AG04450 (cell line): ENCODE results near the gene RNF4. TPM values are rescaled to one million over a fixed set of nuclear protein-coding genes. Genes with fewer than 3 reads are reported as not detected.

ENCODE experiments used
- CTCF ChIA-PET: fragments of 300-600, 350-600 bp; formaldehyde crosslinking; extraction: SDS; loops from one replicate; lab custom pipeline; 2022; ENCODE audit warnings: antibody characterized with exemption, inconsistent platforms; lab: Charles Lee
- POLR2A ChIA-PET: fragments of 350-600 bp; formaldehyde crosslinking; extraction: SDS; loops from one replicate; lab custom pipeline; 2021; ENCODE audit warnings: antibody characterized with exemption, inconsistent platforms; lab: Yijun Ruan, JAX
- DNase-seq: peaks from one replicate; pipeline ENCODE4 v3.0.0-alpha.2; 2011; ENCODE audit warnings: low read depth, low spot score
- H3K27ac ChIP-seq: one replicate; pipeline ENCODE4 v1.5.1; 2012; ENCODE audit warnings: low read depth, low read length, control low read depth
- H3K27me3 ChIP-seq: one replicate; pipeline ENCODE4 v1.6.0; 2012; ENCODE audit warnings: low read length; ENCODE audit not compliant: control insufficient read depth, insufficient read depth
- H3K4me3 ChIP-seq: 2 replicates; pipeline ENCODE4 v1.5.1; 2011; ENCODE audit warnings: mild to moderate bottlenecking, low read depth, low read length, control low read depth
- H3K9me3 ChIP-seq: 2 replicates; pipeline ENCODE4 v1.5.1; 2012; ENCODE audit warnings: low read length; ENCODE audit not compliant: control insufficient read depth, insufficient read depth
- CTCF ChIP-seq: IDR thresholded peaks from 2 replicates; pipeline ENCODE4 v1.5.1; 2011; ENCODE audit warnings: low read depth, low read length, control low read depth, inconsistent platforms
- polyA plus RNA-seq: library from polyadenylated mRNA; depleted of rRNA; stranded (reverse); fragments of >200 nt; gene quantifications from 2 replicates; pipeline ENCODE4 v1.2.3, GENCODE V29; 2011

RNF4 gene
- polyA plus RNA-seq, 1 experiment, result 95.4 TPM

GRCh38 chr4:2487632-2488031, 18.7 kb downstream of the RNF4 start:
- Histone ChIP-seq H3K9me3 (no peaks in the 10 kb centered on the region), H3K27ac (no peak overlapping the region), H3K27me3 (no peaks in the 10 kb centered on the region), H3K4me3 (no peak overlapping the region)
- ChIA-PET CTCF (no interaction called here), POLR2A (no interaction called here)
- TF ChIP-seq CTCF, result no peak
- DNase-seq, result no peak

GRCh38 chr4:2489081-2489805, 20.3 kb downstream of the RNF4 start:
- DNase-seq, result no peak
- Histone ChIP-seq H3K4me3 (no peak overlapping the region), H3K27ac (no peak overlapping the region), H3K27me3 (no peaks in the 10 kb centered on the region), H3K9me3 (no peaks in the 10 kb centered on the region)
- ChIA-PET CTCF (no interaction called here), POLR2A (no interaction called here)
- no peak for TF ChIP-seq CTCF

- ChIA-PET CTCF (interaction anchor here (1.2 kb wide), 1 partner anchor 270 kb away, joined by 4 read pairs; no protein-coding TSS in a partner anchor), POLR2A (interaction anchor here (1.1 kb wide), 1 partner anchor 228 kb away, joined by 3 read pairs; the partner anchor contains the start of gene MXD4)
- no peak for DNase-seq
- no peak for TF ChIP-seq CTCF
- no peaks in the 10 kb centered on the region for H3K9me3 ChIP-seq
- no peak overlapping the region for H3K27ac ChIP-seq
- no peak overlapping the region for H3K4me3 ChIP-seq
- no peaks in the 10 kb centered on the region for H3K27me3 ChIP-seq
Observed at GRCh38 chr4:2489841-2490552, 21.1 kb downstream of the RNF4 start.

- no peak for TF ChIP-seq CTCF
- DNase-seq, result no peak
- CTCF ChIA-PET, result no interaction called here
- no peak overlapping the region for H3K27ac ChIP-seq
- no peaks in the 10 kb centered on the region for H3K27me3 ChIP-seq
- POLR2A ChIA-PET, result interaction anchor here (0.6 kb wide), 1 partner anchor 30 kb away, joined by 8 read pairs; no protein-coding TSS in a partner anchor
- no peaks in the 10 kb centered on the region for H3K9me3 ChIP-seq
- H3K4me3 ChIP-seq, result no peak overlapping the region
Observed at GRCh38 chr4:2492970-2493369, 24.1 kb downstream of the RNF4 start.

- Histone ChIP-seq H3K27me3 (no peaks in the 10 kb centered on the region), H3K4me3 (no peak overlapping the region), H3K27ac (no peak overlapping the region), H3K9me3 (no peaks in the 10 kb centered on the region)
- CTCF ChIA-PET, result interaction anchor here (2.0 kb wide), 1 partner anchor 275 kb away, joined by 7 read pairs; no protein-coding TSS in a partner anchor
- DNase-seq, result no peak
- no peak for TF ChIP-seq CTCF
- POLR2A ChIA-PET, result no interaction called here
Observed at GRCh38 chr4:2494992-2495391, 26.1 kb downstream of the RNF4 start.
